ENCODE results near the gene RAB27B.

- no peak for TF ChIP-seq POLR2AphosphoS5 (IDR thresholded peaks at IDR 0.05)
- TF ChIP-seq POLR2A (IDR thresholded peaks at IDR 0.05): no peak
- no peak for TF ChIP-seq CTCF (IDR thresholded peaks at IDR 0.05)
- TF ChIP-seq EP300 (IDR thresholded peaks at IDR 0.05): no peak
These were observed 114.3 kb downstream of the RAB27B start for GRCh38 chr18:54942569-54942968.
